OCI-LY1 (cell line): ENCODE measurements around the gene ZBTB46.

ENCODE experiments used
- H2AFZ ChIP-seq: fragments of 200-600 bp; sonication (generic), shearing (Covaris generic); 2 replicates; pipeline ENCODE4 v1.6.0; 2014; ENCODE audit warnings: antibody characterized with exemption, mild to moderate bottlenecking, low read length
- H3F3A ChIP-seq: fragments of 200-600 bp; sonication (generic), shearing (Covaris generic); 2 replicates; pipeline ENCODE4 v1.6.0; 2014; ENCODE audit warnings: mild to moderate bottlenecking, antibody characterized with exemption, low read length, moderate library complexity; ENCODE audit not compliant: insufficient read depth
- H3K27ac ChIP-seq: fragments of 200-600 bp; sonication (generic); 2 replicates; pipeline ENCODE4 v1.5.1; 2014; ENCODE audit warnings: low read length, mixed run types, mild to moderate bottlenecking, low read depth; ENCODE audit not compliant: poor library complexity, severe bottlenecking
- H3K27me3 ChIP-seq: fragments of 200-600 bp; sonication (generic); 2 replicates; pipeline ENCODE4 v1.6.0; 2014; ENCODE audit warnings: antibody characterized with exemption, mild to moderate bottlenecking, low read length, moderate library complexity; ENCODE audit not compliant: insufficient read depth
- H3K36me3 ChIP-seq: fragments of 200-600 bp; sonication (generic); 2 replicates; pipeline ENCODE4 v1.6.1; 2014; ENCODE audit warnings: mild to moderate bottlenecking, antibody characterized with exemption, low read length, moderate library complexity, mixed read lengths; ENCODE audit not compliant: insufficient read depth
- H3K4me1 ChIP-seq: fragments of 200-600 bp; sonication (generic); 2 replicates; pipeline ENCODE4 v1.5.1; 2014; ENCODE audit warnings: mild to moderate bottlenecking, low read length, moderate library complexity; ENCODE audit not compliant: insufficient read depth, severe bottlenecking
- H3K4me2 ChIP-seq: fragments of 200-600 bp; sonication (generic), shearing (Covaris generic); 2 replicates; pipeline ENCODE4 v1.6.1; 2014; ENCODE audit warnings: low read length
- H3K4me3 ChIP-seq: fragments of 200-600 bp; sonication (generic); 2 replicates; pipeline ENCODE4 v1.5.1; 2014; ENCODE audit warnings: low read length, low read depth, mild to moderate bottlenecking, mixed read lengths; ENCODE audit not compliant: poor library complexity, severe bottlenecking
- H3K79me2 ChIP-seq: fragments of 200-600 bp; shearing (Covaris generic); 2 replicates; pipeline ENCODE4 v1.6.1; 2016; ENCODE audit warnings: mixed run types, low read length, mixed read lengths; ENCODE audit not compliant: insufficient read depth
- H3K9ac ChIP-seq: fragments of 200-600 bp; sonication (generic), shearing (Covaris generic); 2 replicates; pipeline ENCODE4 v1.6.1; 2014; ENCODE audit warnings: mild to moderate bottlenecking, low read length, mixed read lengths
- H3K9me2 ChIP-seq: fragments of 200-600 bp; sonication (generic), shearing (Covaris generic); 2 replicates; pipeline ENCODE4 v1.6.1; 2014; ENCODE audit warnings: low read depth, mild to moderate bottlenecking, low read length, mixed read lengths
- H3K9me3 ChIP-seq: fragments of 200-600 bp; shearing (Covaris generic); 2 replicates; pipeline ENCODE4 v1.6.1; 2014; ENCODE audit warnings: low read length, mixed read lengths
- H4K20me1 ChIP-seq: fragments of 200-600 bp; sonication (generic), shearing (Covaris generic); 2 replicates; pipeline ENCODE4 v1.6.0; 2016; ENCODE audit warnings: mild to moderate bottlenecking, low read length; ENCODE audit not compliant: insufficient read depth
- CTCF ChIP-seq: fragments of 200-600 bp; sonication (generic), shearing (Covaris generic); IDR thresholded peaks from 2 replicates; pipeline ENCODE4 v1.5.1; 2017; ENCODE audit warnings: mild to moderate bottlenecking, antibody characterized with exemption, low read length, moderate library complexity, mixed read lengths
- EZH2 ChIP-seq: fragments of 200-600 bp; sonication (generic), shearing (Covaris generic); IDR thresholded peaks from 2 replicates; pipeline ENCODE4 v1.8.0; 2017; ENCODE audit warnings: borderline replicate concordance, mixed run types, mild to moderate bottlenecking, antibody characterized with exemption, low read length, moderate library complexity, mixed read lengths

The ZBTB46 gene

GRCh38 chr20:63739130-63740069, 91.7 kb downstream of the ZBTB46 start, which contains the start of gene SLC2A4RG:
SLC2A4RG (plus strand) TSS chr20:63739776; CDS start chr20:63739913, 137 bp downstream.
- Histone ChIP-seq H3K27ac (no peak within 1 kb of the TSS), H3K27me3 (no peaks in the 10 kb centered on the region; the same call in 1 of the 2 replicates), H3K9ac (peak within 1 kb of the TSS; percentile 39; the same call in 1 of the 2 replicates), H3K4me3 (peak within 1 kb of the TSS; percentile 49), H4K20me1 (no peaks in the 10 kb centered on the region), H3K9me2 (no peaks in the 10 kb centered on the region), H3K4me1 (peaks cover 39% of the 10 kb centered on the region), H3K79me2 (no peaks in the 10 kb centered on the region), H3K9me3 (no peaks in the 10 kb centered on the region), H2AFZ (no peak within 1 kb of the TSS), H3F3A (no peaks in the 10 kb centered on the region; the same call in 1 of the 2 replicates), H3K36me3 (peaks cover 26% of the 10 kb centered on the region), H3K4me2 (peak within 1 kb of the TSS; percentile 60)
- TF ChIP-seq EZH2 (no peak), CTCF (no peak)

- Histone ChIP-seq H3K9me3 (no peaks in the 10 kb centered on the region), H4K20me1 (no peaks in the 10 kb centered on the region), H3K36me3 (peaks cover 29% of the 10 kb centered on the region), H3K27ac (no peak overlapping the region), H3K9ac (no peak overlapping the region), H3K9me2 (no peaks in the 10 kb centered on the region), H3K4me2 (peak overlapping the region; percentile 60; the same call in 1 of the 2 replicates), H3F3A (no peaks in the 10 kb centered on the region; the same call in 1 of the 2 replicates), H2AFZ (no peak overlapping the region), H3K4me1 (peaks cover 39% of the 10 kb centered on the region), H3K27me3 (no peaks in the 10 kb centered on the region; the same call in 1 of the 2 replicates), H3K4me3 (no peak overlapping the region), H3K79me2 (no peaks in the 10 kb centered on the region)
- TF ChIP-seq CTCF = no peak
- TF ChIP-seq EZH2 = no peak
These were observed 92.4 kb downstream of the ZBTB46 start for GRCh38 chr20:63738687-63739129.

GRCh38 chr20:63737945-63738686, 92.9 kb downstream of the ZBTB46 start:
- TF ChIP-seq EZH2 (no peak), CTCF (no peak)
- Histone ChIP-seq H3K9me2 (no peaks in the 10 kb centered on the region), H3K4me2 (peak overlapping the region; percentile 58), H2AFZ (no peak overlapping the region), H3K9me3 (no peaks in the 10 kb centered on the region), H3K4me3 (peak overlapping the region; percentile 42), H4K20me1 (no peaks in the 10 kb centered on the region), H3K9ac (no peak overlapping the region; the same call in 1 of the 2 replicates), H3K36me3 (peaks cover 33% of the 10 kb centered on the region), H3K4me1 (peaks cover 39% of the 10 kb centered on the region), H3K79me2 (no peaks in the 10 kb centered on the region), H3K27ac (no peak overlapping the region), H3K27me3 (no peaks in the 10 kb centered on the region; the same call in 1 of the 2 replicates), H3F3A (no peaks in the 10 kb centered on the region; the same call in 1 of the 2 replicates)
